Measurements from ENCODE around the gene HCN2. TPM values are rescaled to one million over a fixed set of nuclear protein-coding genes. Genes with fewer than 3 reads are reported as not detected.

HCN2 gene
- total RNA-seq, 4 donors from 2014 or later, result not detected

DNA sequence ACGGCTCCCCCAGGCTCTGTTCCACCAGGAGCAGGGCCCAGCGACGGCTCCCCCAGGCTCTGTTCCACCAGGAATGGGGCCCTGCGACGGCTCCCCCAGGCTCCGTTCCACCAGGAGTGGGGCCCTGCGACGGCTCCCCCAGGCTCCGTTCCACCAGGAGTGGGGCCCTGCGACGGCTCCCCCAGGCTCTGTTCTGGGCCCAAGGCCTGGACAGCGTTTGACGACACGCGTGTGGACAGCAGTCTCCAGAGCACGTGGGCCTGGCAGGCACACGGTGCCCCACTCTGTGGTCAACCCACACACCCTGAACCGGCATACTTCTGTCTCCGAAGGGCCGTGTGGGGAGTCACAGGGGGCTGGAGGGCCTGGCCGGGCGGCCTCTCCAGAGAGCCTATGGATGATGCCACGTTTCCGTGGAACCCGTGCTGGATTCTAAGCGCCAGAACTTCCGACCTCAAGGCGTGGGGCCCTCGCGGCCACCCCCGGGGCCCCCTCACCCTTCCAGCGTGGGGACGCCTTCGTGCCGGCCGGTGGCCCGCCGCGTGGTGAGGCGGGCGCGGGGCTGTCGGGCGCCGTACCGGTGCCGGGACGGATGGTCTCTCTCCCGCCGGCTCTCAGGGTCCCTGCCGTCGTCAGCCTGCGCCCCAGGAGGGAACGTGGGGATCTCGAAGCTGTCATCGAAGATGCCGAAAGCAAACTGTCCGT, 61.6 kb downstream of the HCN2 start:
- TF ChIP-seq, protein P1, sequence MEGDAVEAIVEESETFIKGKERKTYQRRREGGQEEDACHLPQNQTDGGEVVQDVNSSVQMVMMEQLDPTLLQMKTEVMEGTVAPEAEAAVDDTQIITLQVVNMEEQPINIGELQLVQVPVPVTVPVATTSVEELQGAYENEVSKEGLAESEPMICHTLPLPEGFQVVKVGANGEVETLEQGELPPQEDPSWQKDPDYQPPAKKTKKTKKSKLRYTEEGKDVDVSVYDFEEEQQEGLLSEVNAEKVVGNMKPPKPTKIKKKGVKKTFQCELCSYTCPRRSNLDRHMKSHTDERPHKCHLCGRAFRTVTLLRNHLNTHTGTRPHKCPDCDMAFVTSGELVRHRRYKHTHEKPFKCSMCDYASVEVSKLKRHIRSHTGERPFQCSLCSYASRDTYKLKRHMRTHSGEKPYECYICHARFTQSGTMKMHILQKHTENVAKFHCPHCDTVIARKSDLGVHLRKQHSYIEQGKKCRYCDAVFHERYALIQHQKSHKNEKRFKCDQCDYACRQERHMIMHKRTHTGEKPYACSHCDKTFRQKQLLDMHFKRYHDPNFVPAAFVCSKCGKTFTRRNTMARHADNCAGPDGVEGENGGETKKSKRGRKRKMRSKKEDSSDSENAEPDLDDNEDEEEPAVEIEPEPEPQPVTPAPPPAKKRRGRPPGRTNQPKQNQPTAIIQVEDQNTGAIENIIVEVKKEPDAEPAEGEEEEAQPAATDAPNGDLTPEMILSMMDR (IDR thresholded peaks at IDR 0.05; ENCODE audit: low read depth), result no peak

DNA sequence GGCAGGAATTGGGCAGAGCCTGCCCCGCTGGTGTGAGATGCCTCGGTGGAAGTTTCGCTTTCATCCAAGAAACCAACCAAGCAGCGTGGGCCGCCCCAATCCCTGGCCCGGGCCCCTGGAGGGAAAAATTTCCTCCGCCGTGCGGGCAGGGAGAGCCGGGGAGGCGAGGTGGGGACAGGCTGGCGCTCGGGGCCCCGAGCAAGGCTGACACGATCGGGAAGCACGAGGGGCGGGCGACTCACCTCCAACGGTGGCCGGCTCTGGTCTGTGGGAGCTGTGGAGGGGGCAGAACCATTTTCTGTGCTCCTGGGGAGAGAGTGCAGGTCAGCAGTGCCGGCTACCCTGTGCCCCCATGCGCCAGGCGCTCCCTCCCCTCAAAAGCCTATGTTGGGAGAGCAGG, 62.3 kb downstream of the HCN2 start:
- TF ChIP-seq, protein P1 (IDR thresholded peaks at IDR 0.05; ENCODE audit: low read depth), result no peak

DNA sequence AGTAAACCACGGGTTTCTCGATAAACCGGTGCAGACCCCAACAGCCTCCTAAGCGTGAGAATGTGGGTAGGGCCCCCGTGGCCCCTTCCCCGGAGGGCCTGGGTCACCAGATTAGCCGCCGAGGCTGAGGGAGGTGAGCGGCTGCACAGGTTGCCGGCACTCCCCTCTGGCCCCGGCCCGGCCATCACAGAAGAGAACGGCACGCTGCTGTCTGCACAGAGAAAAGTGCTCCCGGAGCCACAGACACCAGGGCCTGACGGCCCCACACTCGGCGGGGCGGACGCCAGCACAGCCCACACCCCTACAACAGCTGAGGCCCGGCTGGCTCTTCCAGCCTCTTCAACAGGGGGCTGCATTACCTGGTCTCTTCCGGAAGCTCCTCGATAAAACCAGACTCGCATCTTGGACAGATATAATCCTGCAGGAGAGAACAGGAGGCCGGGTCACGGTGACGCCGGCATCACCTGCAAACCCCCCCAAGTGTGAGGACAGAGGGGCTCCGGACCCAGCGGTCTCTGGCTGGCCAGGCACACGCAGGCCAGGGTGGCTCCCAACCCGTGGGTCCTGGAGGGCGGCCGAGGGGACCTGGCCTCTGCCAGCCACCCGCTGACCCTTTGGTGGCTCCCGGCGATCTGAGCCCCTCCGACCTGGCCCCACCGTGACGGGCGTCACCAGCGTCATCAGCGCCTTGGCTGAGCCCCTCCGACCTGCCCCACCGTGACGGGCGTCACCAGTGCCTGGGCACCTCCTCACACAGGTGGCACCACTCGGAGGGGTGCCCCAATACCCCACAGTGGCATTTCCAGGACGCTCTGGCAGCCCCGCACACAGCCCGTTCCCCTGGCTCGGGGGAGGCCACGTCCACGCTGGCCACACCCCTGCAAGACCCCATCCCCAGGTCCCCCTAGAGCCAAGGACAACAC, 63.0 kb downstream of the HCN2 start:
- TF ChIP-seq, protein P1 (IDR thresholded peaks at IDR 0.05; ENCODE audit: low read depth), result no peak

DNA sequence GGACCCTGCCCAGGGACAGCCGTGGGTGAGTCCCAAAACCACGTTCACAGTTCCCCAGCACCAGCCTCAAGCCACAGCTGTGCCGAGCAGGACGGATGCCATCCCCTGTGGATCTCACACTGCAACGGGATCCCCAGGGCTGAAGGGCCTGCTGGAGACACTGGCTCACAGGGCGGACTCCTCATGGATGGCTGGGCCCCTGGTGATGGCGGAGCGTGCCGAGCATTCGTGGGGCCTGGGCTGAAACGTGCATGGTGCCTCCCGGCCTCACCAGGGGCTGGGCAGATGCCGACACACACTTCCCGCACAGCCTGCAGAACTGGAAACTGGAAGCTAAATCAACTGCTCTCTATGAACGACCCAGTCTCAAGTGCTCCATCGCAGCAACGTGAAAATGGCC, 63.7 kb downstream of the HCN2 start:
- TF ChIP-seq, protein P1 (IDR thresholded peaks at IDR 0.05; ENCODE audit: low read depth), result no peak

DNA sequence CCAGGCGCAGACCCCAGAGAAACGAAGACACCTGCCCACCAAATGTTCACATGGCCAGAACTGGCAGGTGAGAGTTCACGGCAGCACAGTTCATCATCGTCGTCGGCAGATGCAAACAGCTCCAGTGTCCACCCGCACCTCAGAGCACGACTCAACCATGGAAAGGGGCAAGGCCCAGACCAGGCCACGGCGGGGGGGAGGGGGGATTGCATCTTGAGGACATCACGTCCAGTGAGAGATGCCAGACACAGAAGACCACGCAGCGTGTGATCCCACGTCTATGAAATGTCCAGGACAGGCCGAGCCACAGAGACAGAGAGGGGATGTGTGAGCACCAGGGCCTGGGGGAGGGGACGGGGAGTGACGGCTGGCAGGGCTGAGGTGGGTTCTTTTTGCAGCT, 66.0 kb downstream of the HCN2 start:
- TF ChIP-seq, protein P1 (IDR thresholded peaks at IDR 0.05; ENCODE audit: low read depth), result no peak

DNA sequence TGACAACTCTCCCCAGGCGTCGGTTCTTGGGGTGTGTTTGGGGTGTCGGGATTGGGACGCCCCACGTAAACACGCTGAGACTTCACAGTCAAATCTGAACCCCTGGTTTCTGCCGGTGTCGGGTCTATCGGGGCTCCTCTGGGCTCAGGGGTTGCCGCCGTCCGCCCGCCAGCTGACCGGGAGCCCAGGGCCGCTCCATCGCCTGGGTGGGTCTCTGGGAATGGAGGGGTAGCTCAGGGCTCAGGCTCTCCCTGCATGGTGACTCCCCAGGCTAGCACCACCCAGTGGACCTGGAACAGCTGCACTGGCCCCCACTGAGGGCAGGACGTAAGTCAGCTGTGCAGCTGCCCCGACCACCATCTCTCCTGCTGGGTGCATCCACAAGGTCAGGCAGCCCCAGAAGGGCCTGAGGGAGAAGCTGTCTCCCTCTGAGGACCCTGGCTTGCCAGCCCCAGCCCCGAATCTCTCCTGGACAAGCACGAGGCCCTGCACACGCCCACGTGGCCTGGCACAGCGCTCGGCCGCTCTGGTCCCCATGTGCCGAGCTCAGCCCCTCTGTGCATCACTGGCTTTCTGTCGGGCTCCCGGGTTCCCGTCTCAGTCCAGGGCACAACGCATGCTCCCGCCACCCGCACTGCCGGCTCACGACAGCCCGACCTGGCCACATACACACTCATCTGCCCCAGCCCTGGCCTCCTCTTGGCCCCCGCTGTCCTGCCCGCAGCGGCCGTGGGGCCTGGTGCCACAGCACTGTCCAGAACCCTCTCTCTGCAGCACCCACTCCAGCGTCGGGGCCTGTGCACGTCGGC, 67.3 kb downstream of the HCN2 start:
- TF ChIP-seq, protein P1 (IDR thresholded peaks at IDR 0.05; ENCODE audit: low read depth), result no peak

Data from subcutaneous adipose tissue (tissue), 4 donors.